IPS-NIHi7 (cell line): ENCODE data around the gene MPEG1.

Experiments used
- DNase-seq: peaks from one replicate; pipeline ENCODE4 v3.0.0; 2012; ENCODE audit warnings: mixed read lengths; ENCODE audit errors: extremely low spot score

The MPEG1 gene

DNA sequence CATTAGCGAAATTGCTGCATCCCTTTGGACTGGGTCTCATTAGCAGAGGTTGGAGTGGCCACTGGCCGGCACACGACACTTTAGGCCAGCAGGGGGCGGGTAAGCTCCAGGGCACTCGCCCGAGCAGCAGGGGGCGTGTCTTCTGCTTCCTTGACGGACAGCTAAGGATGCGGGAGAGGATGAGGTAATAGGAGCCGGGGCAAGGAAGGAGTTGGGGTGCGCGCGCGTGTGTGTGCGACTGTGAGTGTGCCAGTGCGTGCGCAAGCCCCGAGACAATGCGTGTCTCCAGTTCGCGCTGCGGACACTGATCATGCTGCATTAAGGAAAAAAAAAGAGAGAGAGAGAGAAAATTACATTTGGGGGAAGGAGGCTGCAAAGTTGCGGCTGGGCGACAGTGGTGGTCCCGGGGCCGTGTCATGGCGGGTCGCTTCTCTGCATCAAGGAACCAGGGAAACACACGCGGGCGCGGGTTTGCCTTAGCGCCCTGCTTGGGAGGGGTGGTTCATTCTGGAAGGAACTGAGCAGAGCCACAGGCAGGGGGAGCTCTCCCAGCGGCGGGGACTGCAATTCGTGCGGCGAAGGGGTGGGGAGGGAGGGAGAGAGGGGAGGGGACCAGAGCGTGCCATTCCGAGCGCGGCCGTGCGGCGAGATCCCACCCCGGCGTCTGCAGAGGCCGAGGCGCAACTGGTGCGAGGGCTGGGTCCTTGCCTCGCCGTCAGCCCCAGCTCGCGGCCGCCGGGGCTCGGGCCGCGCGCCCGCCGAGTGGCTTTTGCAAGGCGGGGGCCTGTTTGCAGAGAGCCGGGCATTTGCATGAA lies 41.0 kb downstream of the MPEG1 start, which contains the start of gene DTX4:
Gene DTX4 (plus strand): TSS at position 625 of the 815 bp plus-strand sequence. CDS start 464 bp downstream, outside the sequence.
- DNase-seq, result peak; percentile 86

DNA sequence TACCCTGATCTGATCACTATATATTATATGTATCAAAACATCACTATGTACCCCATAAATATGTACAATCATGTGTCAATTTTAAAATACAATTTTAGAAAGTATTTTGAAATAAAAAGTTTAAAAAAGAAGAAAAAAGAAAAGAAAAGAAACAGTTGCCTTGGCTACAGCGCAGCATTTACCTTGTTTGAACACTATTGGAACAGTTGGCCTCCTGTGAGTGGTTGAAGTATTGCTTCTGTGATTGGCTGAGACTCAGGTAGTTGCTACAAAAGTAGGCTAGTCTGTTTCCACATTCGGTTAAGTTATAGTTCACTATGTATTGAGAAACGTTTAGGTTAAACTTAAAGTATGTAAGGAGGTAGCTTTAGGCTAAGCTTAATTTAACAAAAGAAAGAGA lies 48.7 kb downstream of the MPEG1 start:
- DNase-seq, result no peak
